Sigmoid colon (tissue), 7 donors: ENCODE data around the gene DNAH11. TPM values are rescaled to one million over a fixed set of nuclear protein-coding genes. Genes with fewer than 3 reads are reported as not detected.

Source experiments
- DNase-seq: peaks from one replicate; pipeline ENCODE4 v3.0.0-alpha.2; 2019
- H3K27ac ChIP-seq, 4 donors: fragments of 200-600 bp; sonication (generic); one replicate each; pipeline ENCODE4 v1.5.1; 2016 to 2019; ENCODE audit warnings: mild to moderate bottlenecking in 1 of 4
- H3K27me3 ChIP-seq, 3 donors: fragments of 200-600 bp; sonication (generic); one replicate each; pipeline ENCODE4 v1.5.1; 2019; ENCODE audit warnings: mild to moderate bottlenecking in 1 of 3
- H3K36me3 ChIP-seq, 4 donors: fragments of 200-600 bp; sonication (generic); one replicate each; pipeline ENCODE4 v1.5.1; 2016 to 2019
- H3K4me1 ChIP-seq, 4 donors: fragments of 200-600 bp; sonication (generic); one replicate each; pipeline ENCODE4 v1.5.1; 2017 to 2019
- H3K4me3 ChIP-seq, 4 donors: fragments of 200-600 bp; sonication (generic); one replicate each; pipeline ENCODE4 v1.5.1; 2017 to 2019; ENCODE audit warnings: mild to moderate bottlenecking in 2 of 4, moderate library complexity in 1 of 4
- H3K9me3 ChIP-seq, 4 donors: fragments of 200-600 bp in 3 of 4; sonication (generic) in 3 of 4; one replicate each; pipeline versions ENCODE4 v1.5.1 to v1.6.1; 2013 to 2019
- EP300 ChIP-seq, 4 donors: sonication (generic); formaldehyde crosslinking; IDR thresholded peaks; one replicate each; pipeline ENCODE4 v1.6.1; 2017; ENCODE audit warnings: antibody characterized with exemption in 4 of 4
- POLR2A ChIP-seq, 2 donors: fragments of 450-650 bp; IDR thresholded peaks; one replicate each; pipeline ENCODE4 v1.6.1; 2016; ENCODE audit warnings: antibody characterized with exemption in 2 of 2, mild to moderate bottlenecking in 2 of 2, moderate library complexity in 2 of 2
- POLR2AphosphoS5 ChIP-seq, 4 donors: sonication (generic); formaldehyde crosslinking; IDR thresholded peaks; one replicate each; pipeline ENCODE4 v1.6.1; 2017; ENCODE audit warnings: antibody characterized with exemption in 4 of 4
- WGBS, 2 donors: extraction: QIAGEN DNeasy Blood & Tissue Kit; methylation state at CpG; one replicate each; pipeline ENCODE4 v1.1.7; 2013; 5-methylcytosine and 5-hydroxymethylcytosine counted together
- intact Hi-C: fragments of 100-400 bp; cut with DNase I; formaldehyde crosslinking; loops from one replicate; pipeline ENCODE4 v1.15.1; 2023
- polyA plus RNA-seq, 3 donors: library from polyadenylated mRNA; stranded (reverse); fragments of 200-250 nt; gene quantifications; one replicate each; pipeline ENCODE4 v1.2.3, GENCODE V29; 2013
- total RNA-seq, 4 donors: library from RNA; depleted of rRNA; stranded (reverse); fragments of >200 nt; gene quantifications; one replicate each; pipeline ENCODE4 v1.1.0, GENCODE V29; 2016
- TF ChIP-seq, protein P1 (sequence below), 4 experiments: fragments of 450-650 bp in 3 of 4; fragments of 200-600 bp in 1 of 4; IDR thresholded peaks; one replicate each; pipeline ENCODE4 v1.5.1; 2016 to 2019; ENCODE audit warnings: antibody characterized with exemption in 4 of 4, mild to moderate bottlenecking in 3 of 4, moderate library complexity in 2 of 4
- donor health status: healthy with polysubstance abuse.
- donor health status: Bipolar disorder and iron deficiency.
- donor health status: healthy.

The DNAH11 gene
- total and polyA plus RNA-seq, 7 donors = under 0.01 to 1.2 (median 0.13) TPM; not detected in 2

DNA sequence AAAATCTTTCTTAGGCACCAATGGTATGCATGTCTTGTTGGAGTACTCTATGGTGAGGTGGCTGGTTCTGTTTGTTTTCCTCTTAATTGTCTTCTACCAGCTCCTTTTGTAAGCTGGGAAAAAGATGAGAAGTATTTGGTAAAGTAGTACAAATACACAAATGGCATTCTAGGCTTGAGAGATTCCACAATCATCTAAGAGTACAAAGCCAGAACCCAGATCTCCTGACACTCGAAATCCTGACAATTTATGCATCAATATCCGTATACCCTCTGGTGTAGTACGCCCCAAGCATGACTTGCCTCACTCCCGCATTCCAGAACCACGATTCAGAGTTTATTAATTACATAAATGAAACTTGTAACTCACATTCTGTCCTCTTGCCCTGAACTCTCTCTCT lies 359.4 kb downstream of the DNAH11 start:
- TF ChIP-seq POLR2A (IDR thresholded peaks at IDR 0.05) (no peak), EP300 (IDR thresholded peaks at IDR 0.05) (no peak), POLR2AphosphoS5 (IDR thresholded peaks at IDR 0.05) (no peak)
- TF ChIP-seq, protein P1, sequence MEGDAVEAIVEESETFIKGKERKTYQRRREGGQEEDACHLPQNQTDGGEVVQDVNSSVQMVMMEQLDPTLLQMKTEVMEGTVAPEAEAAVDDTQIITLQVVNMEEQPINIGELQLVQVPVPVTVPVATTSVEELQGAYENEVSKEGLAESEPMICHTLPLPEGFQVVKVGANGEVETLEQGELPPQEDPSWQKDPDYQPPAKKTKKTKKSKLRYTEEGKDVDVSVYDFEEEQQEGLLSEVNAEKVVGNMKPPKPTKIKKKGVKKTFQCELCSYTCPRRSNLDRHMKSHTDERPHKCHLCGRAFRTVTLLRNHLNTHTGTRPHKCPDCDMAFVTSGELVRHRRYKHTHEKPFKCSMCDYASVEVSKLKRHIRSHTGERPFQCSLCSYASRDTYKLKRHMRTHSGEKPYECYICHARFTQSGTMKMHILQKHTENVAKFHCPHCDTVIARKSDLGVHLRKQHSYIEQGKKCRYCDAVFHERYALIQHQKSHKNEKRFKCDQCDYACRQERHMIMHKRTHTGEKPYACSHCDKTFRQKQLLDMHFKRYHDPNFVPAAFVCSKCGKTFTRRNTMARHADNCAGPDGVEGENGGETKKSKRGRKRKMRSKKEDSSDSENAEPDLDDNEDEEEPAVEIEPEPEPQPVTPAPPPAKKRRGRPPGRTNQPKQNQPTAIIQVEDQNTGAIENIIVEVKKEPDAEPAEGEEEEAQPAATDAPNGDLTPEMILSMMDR (IDR thresholded peaks at IDR 0.05) = no peak
- no peak overlapping the region for H3K4me3 ChIP-seq
- DNase-seq = no peak
- H3K36me3 ChIP-seq = peaks cover 21 to 85% (median 42%) of the 10 kb centered on the region in 4 donors
- no peak overlapping the region for H3K27ac ChIP-seq
- 88 to 90% methylated on average over 5 of the region's 5 CpGs for WGBS, 2 donors
- no peaks in the 10 kb centered on the region for H3K27me3 ChIP-seq
- intact Hi-C loops = no loop called here
- H3K4me1 ChIP-seq = no peaks in the 10 kb centered on the region
- H3K9me3 ChIP-seq = no peaks in the 10 kb centered on the region

DNA sequence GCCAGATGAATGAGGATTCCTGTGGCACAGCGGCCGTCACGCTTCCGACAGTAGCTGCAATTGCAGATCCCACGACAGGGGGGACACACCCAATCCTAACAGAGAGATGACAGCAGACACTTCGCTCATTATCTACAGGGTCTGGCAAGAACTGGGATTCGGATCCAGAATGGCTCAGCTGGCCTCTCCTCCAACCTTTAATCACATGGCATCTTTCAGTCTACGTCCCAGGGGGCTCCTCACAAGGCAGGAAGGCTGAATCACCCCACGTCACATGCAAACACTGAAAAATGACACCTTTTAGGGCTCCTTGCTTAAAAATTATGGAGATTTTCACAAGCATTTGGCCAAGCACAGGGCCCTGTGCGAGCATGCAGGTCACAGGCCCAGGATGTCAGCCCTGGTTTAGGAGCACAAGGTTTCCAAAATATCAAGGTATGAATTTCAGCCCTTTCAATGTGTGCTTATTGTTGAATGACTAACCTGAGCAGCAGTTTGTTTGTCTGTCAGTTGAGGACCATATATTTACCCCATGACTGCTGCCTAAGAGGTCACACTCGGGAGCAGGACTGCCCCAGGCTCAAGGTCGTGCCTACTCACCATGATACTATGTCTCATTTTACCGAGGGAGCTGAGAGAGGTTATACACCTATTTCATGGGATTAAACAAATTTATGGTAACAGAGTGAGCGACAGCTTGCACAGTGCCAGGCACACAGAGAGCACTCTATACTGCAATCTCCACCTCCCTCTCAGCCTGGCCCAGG lies 360.4 kb downstream of the DNAH11 start:
- TF ChIP-seq, protein P1 (IDR thresholded peaks at IDR 0.05) = no peak
- no peak for TF ChIP-seq EP300 (IDR thresholded peaks at IDR 0.05)
- TF ChIP-seq POLR2A (IDR thresholded peaks at IDR 0.05) = no peak
- intact Hi-C loops = no loop called here
- H3K27me3 ChIP-seq = no peaks in the 10 kb centered on the region
- H3K9me3 ChIP-seq = no peaks in the 10 kb centered on the region
- H3K4me3 ChIP-seq = no peak overlapping the region
- H3K27ac ChIP-seq = no peak overlapping the region
- WGBS, 2 donors = 95% methylated on average over 14 of the region's 14 CpGs
- H3K4me1 ChIP-seq = no peaks in the 10 kb centered on the region
- no peak for DNase-seq
- H3K36me3 ChIP-seq = peaks cover 21 to 95% (median 45%) of the 10 kb centered on the region in 4 donors

DNA sequence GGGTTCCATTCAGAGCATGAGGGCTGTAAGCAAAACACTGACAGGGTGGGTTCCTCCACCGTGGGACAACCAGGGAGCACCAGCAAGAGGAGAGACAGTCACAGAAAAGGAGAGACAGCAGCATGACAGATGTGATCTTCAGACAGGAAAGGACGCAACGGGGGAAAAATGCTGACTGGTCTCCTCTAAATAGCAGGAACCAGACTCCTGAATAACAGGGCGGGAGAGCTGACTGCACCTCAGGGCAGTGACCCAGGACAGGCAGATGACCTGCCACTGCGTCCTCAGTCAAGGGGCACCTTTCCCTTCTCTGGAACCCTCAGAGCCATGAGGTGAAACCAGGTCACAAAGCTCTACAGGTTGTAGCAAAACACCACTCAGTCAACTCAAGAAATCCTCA lies 365.9 kb downstream of the DNAH11 start:
- H3K4me1 ChIP-seq = peaks cover 0 to 32% (median 23%) of the 10 kb centered on the region in 4 donors
- no peaks in the 10 kb centered on the region for H3K27me3 ChIP-seq
- WGBS, 2 donors = 91 to 94% methylated on average over 5 of the region's 5 CpGs
- TF ChIP-seq POLR2AphosphoS5 (IDR thresholded peaks at IDR 0.05) (no peak), POLR2A (IDR thresholded peaks at IDR 0.05) (no peak), EP300 (IDR thresholded peaks at IDR 0.05) (no peak)
- TF ChIP-seq, protein P1 (IDR thresholded peaks at IDR 0.05) = no peak
- no peak for DNase-seq
- intact Hi-C loops = no loop called here
- H3K27ac ChIP-seq = no peak overlapping the region
- H3K9me3 ChIP-seq = no peaks in the 10 kb centered on the region
- no peak overlapping the region for H3K4me3 ChIP-seq
- peaks cover 13 to 45% (median 25%) of the 10 kb centered on the region in 4 donors for H3K36me3 ChIP-seq

DNA sequence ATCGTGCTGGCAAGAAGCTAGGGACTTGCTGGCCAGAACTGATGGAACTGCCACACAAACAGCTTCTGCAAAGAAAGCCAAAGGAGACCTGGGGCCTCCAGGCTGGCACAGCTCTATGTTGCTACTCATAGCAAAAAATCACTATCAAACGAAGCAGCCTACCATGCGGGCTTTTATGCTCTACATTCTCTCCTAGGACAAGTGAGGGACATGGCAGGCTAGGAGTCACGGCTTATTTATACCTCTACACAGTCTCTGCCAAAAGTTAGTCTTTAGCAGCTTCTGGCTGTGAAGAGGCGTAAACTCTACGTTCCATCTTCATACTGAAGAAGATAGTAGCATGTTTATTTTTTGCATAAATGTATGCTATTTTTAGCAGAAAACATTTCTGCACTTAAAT lies 367.4 kb downstream of the DNAH11 start:
- Histone ChIP-seq H3K4me1 (peaks cover 0 to 32% (median 23%) of the 10 kb centered on the region in 4 donors), H3K27me3 (no peaks in the 10 kb centered on the region), H3K36me3 (peaks cover 12 to 40% (median 15%) of the 10 kb centered on the region in 4 donors), H3K4me3 (no peak overlapping the region), H3K9me3 (no peaks in the 10 kb centered on the region), H3K27ac (peak overlapping the region in 1 of 4 donors; percentile 1)
- 90 to 91% methylated on average over 6 of the region's 6 CpGs for WGBS, 2 donors
- TF ChIP-seq EP300 (IDR thresholded peaks at IDR 0.05) = no peak
- TF ChIP-seq POLR2A (IDR thresholded peaks at IDR 0.05) = no peak
- TF ChIP-seq, protein P1 (IDR thresholded peaks at IDR 0.05) = no peak
- no peak for TF ChIP-seq POLR2AphosphoS5 (IDR thresholded peaks at IDR 0.05)
- DNase-seq = no peak
- intact Hi-C loops = loop anchor here (10.0 kb wide), 1 partner anchor 95 kb away; no protein-coding TSS in a partner anchor
